GM18520 (cell line): ENCODE results near the gene FMN2.
"Not testable (repeated sequence)": the region's sequence is repeated elsewhere in the genome, so short reads cannot be mapped to it uniquely, and the experiment has no call there.

Experiments
- ATAC-seq: cut with Tn5 transposase; IDR thresholded peaks from one replicate; pipeline ENCODE4 v1.9.1; 2021; ENCODE audit not compliant: unreplicated experiment

The FMN2 gene

DNA sequence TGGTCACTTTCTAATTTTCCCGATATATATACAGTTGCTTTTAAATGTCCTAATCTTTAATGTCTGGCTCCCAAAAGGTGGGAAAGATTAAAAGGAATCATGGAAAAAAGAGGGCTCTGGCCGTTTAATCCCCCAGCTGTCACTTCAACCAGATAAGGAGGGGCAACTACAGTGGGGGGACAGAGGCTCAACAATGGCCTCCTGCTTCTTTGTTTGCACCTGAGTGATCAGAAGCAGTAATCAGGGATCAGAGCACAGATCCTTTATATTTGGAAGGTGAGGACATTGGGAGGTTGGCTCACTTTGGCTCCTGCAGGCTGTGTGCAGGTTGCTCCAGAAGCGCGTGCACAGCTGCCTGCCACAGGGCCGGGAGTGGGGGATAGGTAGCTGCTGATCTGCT is 212.8 kb downstream of the FMN2 start:
- no peak for ATAC-seq

DNA sequence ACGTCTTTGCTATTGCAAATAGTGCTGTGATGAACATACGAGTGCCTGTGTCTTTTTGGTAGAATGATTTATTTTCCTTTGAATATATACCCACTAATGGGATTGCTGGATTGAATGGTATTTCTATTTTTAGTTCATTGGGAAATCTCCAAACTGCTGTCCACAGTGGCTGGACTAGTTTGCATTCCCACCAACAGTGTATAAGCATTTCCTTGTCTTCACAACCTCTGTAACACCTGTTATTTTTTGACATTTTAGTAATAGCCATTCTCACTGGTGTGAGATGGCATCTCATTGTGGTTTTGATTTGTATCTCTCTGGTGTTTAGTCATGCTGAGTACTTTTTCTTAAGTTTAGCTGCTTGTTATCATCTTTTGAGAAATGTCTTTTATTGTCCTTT is 215.0 kb downstream of the FMN2 start:
- no peak for ATAC-seq

DNA sequence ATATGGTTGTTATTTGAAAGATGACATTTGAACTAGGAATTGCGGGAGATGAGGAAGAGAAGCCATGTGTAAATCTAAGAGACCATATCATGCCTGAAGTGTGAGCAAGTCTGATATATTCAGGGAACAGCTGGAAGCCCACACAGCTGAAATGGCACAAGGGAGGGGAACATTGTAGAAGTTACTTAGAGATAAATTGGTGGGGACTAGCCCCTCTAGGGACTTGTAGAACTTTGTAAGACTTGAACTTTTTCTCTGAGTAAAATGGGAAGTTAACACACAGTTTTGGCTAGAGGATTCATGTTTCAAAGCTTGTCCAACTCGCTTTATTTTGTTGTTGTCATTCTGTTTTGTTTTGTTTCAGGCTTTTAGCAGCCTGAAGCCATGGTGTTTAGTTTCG is 216.4 kb downstream of the FMN2 start:
- ATAC-seq, result no peak

DNA sequence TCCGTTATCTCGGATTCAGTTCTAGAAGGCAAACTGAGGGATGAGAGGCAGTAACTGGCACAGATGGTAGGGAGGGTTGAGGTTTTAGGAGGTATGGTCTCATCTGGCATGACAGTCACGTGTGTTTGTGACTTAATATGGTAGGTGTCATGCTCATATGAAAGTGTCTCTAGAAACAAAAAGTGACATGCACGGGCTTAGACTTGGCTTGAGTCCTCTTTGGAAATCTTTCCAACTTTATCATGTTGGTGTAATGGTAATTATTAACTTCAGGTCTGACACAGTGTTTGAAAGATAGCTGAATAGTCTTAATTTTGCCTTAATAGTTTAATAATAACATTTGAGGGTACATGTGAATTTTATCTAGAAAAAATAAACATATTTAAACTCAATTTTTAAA is 218.1 kb downstream of the FMN2 start:
- no peak for ATAC-seq

DNA sequence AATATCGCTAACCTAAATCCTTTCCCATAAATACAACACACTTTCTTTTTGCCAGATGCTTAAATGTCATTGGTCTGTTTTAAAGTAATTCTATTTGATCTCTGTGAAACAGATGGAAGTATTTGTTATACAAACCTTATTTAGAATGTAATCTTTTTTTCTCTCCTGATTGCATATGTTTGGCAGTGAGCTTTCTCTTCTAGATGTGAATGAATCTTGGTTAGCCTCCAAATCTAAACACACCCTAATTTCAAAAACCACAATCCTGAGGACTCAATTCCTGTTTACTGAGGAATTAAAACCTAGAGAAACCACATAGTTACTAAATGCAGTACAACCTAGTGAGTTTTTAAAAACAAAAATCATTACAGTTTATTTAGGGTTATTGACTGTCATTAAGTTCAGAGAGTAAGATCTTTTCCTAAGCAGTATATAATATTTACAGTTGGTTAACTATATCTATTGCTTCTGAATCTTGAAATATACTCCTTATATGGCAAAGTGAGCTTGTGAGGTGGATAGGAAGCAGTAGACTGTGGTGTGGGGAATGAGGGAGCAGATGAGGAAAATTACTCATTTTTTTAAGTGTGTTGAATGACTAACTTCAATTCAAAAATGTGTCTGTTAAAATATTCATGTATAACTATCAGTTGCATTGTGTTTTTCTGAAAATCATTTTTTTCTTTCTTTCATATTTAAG is 218.7 kb downstream of the FMN2 start:
- no peak for ATAC-seq

DNA sequence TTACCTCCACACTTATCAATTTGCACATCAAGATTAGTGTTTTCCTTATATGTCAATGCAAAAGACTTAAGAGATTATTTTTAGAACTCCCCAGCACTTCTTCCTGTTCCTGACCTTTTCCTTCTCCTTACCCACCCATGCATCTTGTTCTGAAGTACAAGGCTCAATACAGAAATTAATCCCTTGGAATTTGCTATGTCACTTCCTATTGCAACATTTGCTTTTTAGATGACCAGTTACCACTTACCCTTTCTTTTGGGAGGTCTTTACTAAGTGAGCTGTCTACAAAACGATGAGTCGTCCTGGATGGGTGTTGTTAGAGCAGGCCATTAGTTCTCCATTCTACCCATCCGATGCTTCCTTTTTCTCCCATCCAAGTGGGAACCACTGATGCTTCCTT is 221.2 kb downstream of the FMN2 start:
- ATAC-seq, result no peak

DNA sequence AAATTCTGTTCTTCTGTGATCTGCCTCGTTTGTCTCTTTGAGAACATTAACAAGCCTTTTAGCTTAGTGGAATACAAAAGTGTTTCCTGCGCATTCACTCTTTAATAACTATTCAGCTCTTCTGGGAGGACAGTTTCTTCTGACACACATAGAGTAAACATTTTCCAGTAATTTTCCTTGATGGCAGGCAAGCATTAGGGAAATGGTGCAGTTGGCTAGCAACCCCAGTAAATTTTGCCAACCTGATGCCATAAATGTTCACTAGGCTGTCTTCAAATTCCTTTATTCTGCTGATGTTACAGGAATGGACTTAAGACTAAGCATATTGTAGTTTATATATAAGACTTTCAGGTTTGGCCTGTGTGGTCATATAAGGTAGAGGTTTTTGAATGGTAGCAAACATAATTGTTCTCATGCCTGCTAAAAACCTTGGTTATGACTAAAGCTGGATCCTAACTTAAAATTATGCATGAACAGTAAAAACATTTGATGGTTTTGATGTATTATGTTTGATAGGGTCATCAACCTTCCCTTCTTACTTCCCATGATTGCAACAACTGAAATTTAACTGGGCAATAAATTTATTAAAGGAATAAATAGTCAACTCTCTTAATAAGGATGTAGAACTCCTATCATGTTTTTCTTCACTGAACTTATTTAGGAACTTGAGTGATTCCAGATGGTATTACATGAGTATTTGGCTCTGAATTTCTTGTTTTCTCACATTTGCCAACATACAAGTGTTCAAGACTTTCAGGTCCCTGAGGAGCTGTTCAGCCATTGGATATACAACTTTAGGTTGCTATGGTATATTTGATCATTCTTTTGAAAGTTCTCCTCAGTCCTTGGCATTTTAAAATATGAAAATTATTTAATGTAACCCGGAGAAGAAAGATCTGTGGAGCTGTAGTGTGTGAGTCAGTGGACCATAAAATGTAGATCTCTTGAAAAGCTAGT is 223.4 kb downstream of the FMN2 start:
- no peak for ATAC-seq

DNA sequence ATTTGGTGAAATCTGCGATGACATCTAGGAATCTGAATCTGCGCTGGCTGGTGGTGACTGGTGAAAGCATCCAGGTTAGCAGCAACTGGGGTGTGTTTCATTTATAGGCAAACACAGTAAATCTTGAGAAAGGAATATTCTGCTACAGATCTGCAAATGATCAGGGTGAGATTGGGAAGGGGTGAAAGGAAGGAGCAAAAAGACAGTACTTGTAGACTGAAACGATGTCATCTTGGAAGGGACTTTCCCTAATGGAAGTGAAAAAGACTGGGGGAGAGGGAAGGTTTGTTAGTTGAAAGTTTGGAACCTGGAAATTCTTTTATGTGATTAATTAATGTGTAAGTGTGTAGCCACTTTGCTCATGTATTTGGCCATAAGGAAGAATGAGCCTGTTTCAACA is 228.3 kb downstream of the FMN2 start:
- ATAC-seq, result no peak

DNA sequence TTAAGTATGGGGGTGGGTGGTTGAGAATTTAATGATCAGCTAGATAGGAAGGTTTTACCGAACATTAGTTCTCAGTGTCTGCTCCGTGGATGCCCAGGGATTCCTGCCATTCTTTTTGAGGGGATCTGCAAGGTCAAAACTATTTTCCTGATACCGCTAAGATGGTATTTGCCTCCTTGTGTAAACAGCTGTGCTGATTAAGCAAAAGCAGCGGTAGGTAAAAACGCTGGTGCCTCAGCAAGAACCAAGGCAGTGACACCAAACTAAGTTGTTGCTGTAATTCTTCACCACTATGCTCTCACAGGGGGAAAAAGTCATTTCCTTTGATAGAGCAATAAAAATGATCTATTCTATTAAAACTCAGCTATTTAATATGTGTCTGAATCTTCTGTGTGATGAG is 229.0 kb downstream of the FMN2 start:
- no peak for ATAC-seq

DNA sequence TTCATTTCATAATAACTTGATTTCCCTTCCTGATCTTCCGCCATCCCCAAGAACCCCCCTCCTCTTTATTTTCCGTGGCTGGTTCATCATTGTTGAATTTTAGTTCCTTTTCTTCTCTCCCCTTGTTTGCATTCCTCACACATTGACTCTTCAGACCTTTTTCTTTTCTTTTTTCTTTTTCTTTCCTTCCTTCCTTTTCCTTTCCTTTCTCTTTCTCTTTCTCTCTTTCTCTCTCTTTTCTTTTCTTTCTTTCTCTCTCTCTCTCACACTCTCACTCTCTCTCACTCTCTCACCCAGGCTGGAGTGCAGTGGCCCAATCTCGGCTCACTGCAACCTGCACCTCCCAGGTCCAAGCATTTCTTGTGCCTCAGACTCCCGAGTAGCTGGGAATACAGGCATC is 231.3 kb downstream of the FMN2 start:
- ATAC-seq, result no peak

DNA sequence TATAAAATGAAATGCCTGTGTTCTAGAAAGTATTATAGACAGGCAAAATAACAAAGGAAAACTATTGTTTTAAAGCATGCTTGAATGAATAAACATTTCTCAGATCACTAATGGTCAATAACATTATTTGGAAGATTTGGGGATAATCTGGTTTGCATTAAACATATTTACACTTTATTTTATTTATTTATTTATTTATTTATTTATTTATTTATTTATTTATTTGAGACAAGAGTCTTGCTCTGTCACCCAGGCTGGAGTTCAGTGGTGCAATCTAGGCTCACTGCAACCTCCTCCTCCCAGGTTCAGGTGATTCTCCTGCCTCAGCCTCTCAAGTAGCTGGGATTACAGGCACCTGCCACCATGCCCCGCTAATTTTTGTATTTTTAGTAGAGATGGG is 236.7 kb downstream of the FMN2 start:
- ATAC-seq, result not testable (repeated sequence)

DNA sequence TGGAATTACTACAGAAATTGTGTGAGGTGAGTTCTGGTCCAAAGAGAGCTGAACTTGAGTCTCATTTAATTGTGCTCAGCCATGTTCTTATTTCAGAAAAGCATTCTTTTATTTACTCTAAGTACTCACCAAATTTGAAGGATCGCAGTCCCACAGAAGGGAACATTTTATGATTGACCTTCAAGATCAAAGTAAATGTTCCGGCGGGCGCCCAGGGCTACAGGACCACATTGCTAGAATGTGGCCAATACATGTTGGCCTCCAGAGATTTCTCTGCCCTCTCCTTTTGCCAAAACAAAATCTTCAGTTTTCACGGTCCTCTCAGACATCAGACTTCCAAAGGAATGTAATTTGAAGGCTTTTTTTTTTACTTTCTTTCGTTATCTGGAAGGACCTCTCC is 237.8 kb downstream of the FMN2 start:
- no peak for ATAC-seq

DNA sequence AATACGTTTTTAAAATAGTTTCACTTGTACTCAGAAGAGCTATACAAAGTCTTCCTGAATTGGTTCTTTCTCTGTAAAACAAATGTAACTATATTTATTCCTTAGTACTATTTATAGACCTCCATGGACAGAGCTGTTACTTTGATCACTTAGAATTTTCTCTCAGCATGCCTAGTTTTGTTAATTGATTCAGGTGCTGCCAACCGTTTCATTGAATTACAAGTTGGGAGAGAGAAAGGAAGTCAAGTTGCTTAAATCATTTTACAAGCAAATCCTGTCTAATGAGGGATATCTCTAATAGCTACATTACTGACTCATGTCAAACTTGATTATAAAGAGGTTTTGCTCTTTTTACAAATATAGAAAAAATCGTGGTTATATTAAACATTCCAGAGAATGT is 241.0 kb downstream of the FMN2 start:
- ATAC-seq, result no peak

DNA sequence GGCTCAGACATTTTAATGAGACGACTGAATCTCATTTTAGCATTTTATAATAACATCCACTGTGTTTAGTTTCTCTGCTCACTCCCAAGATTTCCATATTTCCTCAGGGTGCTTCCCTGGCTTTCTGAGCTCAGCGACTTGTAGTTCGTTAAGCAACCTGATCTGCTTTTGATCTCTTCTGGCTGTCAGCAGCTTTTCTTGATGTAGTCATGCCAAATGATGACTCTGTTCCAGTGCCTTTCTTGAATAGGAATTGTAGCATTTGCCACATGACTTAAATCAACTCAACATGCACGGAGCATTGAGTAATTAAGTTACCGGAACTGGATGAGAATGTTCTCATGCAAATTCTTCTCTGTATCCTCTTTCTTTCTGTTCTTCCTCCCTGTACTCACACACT is 246.1 kb downstream of the FMN2 start:
- ATAC-seq, result no peak

DNA sequence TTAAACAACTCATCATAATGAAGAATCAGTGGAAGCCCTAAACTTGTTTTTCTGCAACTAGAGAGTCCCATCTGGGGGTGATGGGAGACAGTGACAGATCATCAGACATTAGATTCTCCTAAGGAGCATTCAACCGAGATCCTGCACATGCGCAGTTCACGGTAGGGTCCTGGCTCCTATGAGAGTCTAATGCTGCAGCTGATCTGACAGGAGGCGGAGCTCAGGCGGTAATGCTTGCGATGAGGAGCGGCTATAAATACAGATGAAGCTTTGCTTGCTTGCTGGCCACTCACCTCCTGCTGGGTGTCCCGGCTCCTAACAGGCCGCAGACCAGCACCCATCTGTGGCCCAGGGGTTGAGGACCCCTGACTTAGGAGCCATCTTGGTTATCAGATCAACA is 247.2 kb downstream of the FMN2 start:
- no peak for ATAC-seq

DNA sequence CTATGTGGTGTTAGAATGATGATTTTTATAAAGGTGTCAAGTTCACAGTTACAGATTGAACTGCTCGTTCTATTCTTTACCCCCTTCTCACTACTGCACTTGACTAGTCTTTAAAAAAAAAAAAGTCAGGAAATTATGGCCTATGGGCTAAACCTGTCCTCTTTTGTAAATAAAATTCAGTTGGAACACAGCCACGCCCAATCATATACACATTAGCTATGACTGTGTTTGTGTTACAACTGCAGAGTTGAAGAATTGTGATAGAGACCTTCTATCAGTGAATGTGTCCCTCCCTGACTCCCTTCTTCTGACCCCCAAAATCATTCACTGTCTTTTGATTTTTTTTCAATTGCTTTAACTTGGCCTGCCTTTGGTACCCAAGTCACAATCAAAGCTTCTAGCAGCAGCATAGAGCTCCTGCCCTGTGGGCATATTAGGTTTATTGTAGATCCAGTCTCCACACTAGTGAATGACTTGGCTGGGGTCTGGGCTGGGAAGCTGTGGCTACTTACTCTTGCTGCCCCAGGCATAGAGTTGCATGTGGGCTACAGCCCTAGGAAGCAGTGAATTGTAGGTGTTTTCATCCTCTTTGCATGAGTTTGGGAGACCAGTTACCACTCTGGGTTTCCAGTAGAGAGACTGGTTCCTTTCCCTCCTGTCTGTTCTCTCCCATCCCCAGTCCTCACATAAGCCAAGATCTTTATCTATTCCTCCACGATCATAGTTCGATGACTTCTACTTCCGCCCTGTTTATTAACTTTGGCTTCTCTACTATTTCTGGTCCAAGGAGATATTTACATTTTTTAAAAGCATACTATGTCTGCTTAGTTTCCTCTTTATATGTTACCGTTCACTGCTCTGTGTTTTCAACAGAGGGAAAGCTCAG is 249.9 kb downstream of the FMN2 start:
- no peak for ATAC-seq

DNA sequence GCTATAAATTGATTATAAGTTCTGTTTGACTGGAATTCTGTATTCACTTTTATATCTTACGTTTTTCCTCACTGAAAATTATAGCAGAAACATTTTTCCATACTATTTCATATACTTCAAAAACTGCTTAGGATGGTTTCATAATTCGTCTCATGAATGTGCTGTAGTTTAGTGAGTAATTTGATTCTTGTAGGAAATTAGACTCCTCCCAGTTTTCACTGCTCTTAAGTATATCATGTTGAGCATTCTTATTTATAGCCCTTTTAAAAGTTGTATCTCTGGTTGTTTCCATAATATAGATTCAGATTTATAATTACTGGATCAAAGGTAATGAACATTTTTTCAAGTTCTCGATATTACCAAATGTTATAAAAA is 250.6 kb downstream of the FMN2 start:
- no peak for ATAC-seq

DNA sequence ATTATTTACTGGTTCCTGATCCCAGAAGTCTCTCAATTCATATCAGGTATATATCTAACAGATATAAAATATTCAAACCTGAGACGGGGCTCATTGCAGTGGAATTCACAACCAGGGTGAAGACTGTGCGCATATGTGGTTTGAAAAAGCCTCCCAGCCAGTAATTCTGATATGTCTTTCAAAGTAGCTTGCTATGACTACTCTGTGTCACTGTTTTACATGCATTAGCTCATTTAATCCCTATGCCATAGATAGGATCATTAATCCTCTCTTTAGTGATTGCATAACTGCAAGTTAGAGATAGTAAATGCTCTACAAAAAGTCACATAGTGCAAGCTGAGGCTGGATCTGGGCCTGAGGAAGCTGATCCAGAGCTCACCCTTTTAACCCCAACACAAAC is 251.4 kb downstream of the FMN2 start:
- ATAC-seq, result no peak

DNA sequence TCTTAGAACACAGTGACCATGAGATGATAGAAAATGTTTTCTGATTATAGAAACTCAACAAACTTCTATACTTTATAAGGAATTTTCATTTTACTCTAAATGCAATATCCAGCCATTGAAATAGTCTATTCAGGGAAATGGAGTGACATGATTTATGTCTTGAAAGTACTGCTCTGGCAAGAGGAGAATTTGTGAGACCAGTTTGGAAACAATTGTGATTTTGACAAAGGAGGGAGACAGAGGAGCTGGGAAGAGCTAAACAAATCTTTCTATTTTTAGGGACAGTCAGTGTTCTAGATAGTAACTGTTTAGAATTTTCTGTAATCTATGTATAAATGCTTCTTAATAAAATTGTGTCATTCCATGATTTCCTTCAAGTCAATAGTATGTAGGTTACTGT is 252.3 kb downstream of the FMN2 start:
- no peak for ATAC-seq

DNA sequence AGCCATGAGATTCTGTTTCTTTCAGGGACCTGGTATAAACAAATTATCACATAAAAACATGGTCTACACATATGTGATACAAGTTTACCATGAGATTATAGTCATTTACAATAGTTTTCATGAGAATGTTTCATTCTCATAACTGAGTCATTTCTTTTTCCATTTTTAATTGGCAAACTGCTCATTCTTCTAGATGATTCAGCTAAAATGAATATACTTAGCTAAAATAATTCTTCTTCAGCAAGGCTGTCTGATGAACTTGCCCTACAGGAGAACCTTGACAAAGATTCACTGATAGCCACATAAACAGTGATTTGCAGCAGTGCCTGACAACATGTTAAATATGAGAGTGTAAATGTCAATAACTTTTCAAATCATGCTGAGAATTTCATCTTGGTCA is 253.2 kb downstream of the FMN2 start:
- ATAC-seq, result no peak

DNA sequence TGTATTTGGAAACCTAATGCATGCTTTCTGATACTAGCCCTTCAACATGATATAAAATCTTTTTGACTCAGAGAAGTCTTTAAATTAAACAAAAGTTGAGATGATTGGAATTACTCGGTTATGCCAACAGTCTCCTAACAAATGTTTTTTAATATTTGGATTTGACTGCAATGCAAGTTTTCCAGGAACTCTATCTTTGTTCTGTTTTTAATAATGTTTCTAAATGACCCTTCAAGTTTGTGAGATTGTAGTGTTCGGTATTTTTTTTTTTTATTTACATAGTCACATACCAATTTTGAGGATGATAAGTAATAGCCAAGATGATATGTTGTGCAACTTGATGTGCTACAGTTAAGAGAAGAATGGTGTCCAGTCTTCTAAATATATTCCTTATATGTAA is 258.0 kb downstream of the FMN2 start:
- ATAC-seq, result no peak
